Ascending aorta (tissue), 2 donors: Measurements from ENCODE around the gene HOXB13. TPM values are rescaled to one million over a fixed set of nuclear protein-coding genes. Genes with fewer than 3 reads are reported as not detected.
A peak's percentile ranks its signal among the peaks of the same experiment; 100 is the strongest.

ENCODE experiments used
- DNase-seq, 2 donors: peaks; one replicate each; pipeline ENCODE4 v3.0.0-alpha.2; 2019; ENCODE audit warnings: low spot score in 2 of 2
- H3K27ac ChIP-seq, 2 donors: fragments of 200-600 bp; sonication (generic); one replicate each; pipeline ENCODE4 v1.5.1; 2016 to 2017; ENCODE audit warnings: mild to moderate bottlenecking in 1 of 2
- H3K27me3 ChIP-seq: fragments of 200-600 bp; sonication (generic); one replicate; pipeline ENCODE4 v1.5.1; 2017
- H3K36me3 ChIP-seq, 2 donors: fragments of 200-600 bp; sonication (generic); one replicate each; pipeline ENCODE4 v1.5.1; 2016
- H3K4me1 ChIP-seq, 2 donors: fragments of 200-600 bp; sonication (generic); one replicate each; pipeline ENCODE4 v1.5.1; 2016 to 2017; ENCODE audit warnings: mild to moderate bottlenecking in 1 of 2
- H3K4me3 ChIP-seq, 2 donors: fragments of 200-600 bp; sonication (generic); one replicate each; pipeline ENCODE4 v1.5.1; 2016 to 2017; ENCODE audit warnings: mild to moderate bottlenecking in 1 of 2
- H3K9me3 ChIP-seq, 2 donors: fragments of 200-600 bp; sonication (generic); one replicate each; pipeline ENCODE4 v1.5.1; 2016
- intact Hi-C: fragments of 100-400 bp; cut with DNase I; formaldehyde crosslinking; loops from one replicate; pipeline ENCODE4 v1.15.1; 2023
- total RNA-seq: library from RNA; depleted of rRNA; stranded (reverse); fragments of >200 nt; gene quantifications from one replicate; pipeline ENCODE4 v1.1.0, GENCODE V29; 2016
- TF ChIP-seq, protein P1 (sequence below), 3 experiments: fragments of 200-600 bp in 2 of 3; fragments of 450-650 bp in 1 of 3; sonication (generic) in 2 of 3; IDR thresholded peaks; one replicate each; pipeline ENCODE4 v1.5.1; 2016 to 2019; ENCODE audit warnings: antibody characterized with exemption in 3 of 3, mild to moderate bottlenecking in 1 of 3, moderate library complexity in 1 of 3

The HOXB13 gene
- not detected for total RNA-seq

DNA sequence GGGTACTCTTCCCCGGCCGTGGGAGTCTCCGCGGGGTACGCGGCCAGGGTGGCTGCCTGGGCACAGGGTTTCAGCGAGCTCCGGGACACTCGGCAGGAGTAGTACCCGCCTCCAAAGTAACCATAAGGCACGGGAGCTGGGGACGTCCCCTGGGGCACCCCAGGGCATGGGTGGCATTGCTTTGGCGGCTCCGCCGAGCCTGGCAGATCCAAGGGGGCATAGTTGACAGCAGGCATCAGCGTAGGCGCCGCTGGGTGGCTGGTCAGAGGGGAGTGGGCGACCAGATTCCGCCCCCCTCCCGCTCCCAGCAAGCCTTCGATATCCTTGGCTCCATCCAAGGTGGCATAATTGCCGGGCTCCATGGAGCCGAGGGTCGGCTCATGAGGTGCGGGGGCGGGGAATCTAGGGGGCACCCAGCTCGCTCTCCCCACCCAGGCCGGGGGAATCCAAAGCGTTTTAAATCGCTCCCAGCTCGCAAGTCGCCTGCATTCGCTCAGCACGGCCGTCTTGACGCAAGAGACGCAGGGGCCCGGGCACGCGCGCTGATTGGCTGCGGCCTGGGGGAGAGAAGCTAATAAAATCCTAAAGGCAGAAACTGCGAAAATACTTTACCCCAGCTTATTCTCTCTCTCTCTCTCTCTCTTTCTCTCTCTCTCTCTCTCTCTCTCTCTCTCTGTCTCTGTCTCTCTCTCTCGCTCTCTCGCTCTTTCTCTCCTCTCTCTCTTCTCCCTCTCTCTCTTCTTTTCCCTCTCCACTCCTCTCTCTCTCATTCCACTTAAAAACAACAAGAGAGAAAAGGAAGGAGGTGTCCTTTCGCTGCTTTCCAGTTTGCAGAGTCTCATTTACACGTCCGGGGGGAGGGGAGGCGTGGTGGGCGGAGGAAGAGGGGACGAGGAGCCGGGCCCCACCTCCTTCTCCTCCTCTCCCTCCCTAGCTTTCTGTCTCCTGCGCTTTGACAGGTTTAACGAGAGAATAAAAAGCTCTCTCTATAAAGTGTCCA is at the start of gene HOXB13:
Gene HOXB13, minus strand, starts transcription at position 519 of the 1,000 bp plus-strand sequence. Its CDS starts 157 bp downstream, at position 362.
- Histone ChIP-seq H3K36me3 (no peaks in the 10 kb centered on the region), H3K27ac (no peak within 1 kb of the TSS), H3K4me1 (peaks cover 6 to 11% of the 10 kb centered on the region in 2 donors), H3K9me3 (no peaks in the 10 kb centered on the region), H3K4me3 (peak within 1 kb of the TSS; percentile 11 to 31), H3K27me3 (peaks cover 61% of the 10 kb centered on the region)
- TF ChIP-seq, protein P1, sequence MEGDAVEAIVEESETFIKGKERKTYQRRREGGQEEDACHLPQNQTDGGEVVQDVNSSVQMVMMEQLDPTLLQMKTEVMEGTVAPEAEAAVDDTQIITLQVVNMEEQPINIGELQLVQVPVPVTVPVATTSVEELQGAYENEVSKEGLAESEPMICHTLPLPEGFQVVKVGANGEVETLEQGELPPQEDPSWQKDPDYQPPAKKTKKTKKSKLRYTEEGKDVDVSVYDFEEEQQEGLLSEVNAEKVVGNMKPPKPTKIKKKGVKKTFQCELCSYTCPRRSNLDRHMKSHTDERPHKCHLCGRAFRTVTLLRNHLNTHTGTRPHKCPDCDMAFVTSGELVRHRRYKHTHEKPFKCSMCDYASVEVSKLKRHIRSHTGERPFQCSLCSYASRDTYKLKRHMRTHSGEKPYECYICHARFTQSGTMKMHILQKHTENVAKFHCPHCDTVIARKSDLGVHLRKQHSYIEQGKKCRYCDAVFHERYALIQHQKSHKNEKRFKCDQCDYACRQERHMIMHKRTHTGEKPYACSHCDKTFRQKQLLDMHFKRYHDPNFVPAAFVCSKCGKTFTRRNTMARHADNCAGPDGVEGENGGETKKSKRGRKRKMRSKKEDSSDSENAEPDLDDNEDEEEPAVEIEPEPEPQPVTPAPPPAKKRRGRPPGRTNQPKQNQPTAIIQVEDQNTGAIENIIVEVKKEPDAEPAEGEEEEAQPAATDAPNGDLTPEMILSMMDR (IDR thresholded peaks at IDR 0.05) = no peak
- DNase-seq = no peak
- intact Hi-C loops = loop anchor here (5.0 kb wide), 1 partner anchor 269 kb away; the partner anchor contains the start of gene IGF2BP1

DNA sequence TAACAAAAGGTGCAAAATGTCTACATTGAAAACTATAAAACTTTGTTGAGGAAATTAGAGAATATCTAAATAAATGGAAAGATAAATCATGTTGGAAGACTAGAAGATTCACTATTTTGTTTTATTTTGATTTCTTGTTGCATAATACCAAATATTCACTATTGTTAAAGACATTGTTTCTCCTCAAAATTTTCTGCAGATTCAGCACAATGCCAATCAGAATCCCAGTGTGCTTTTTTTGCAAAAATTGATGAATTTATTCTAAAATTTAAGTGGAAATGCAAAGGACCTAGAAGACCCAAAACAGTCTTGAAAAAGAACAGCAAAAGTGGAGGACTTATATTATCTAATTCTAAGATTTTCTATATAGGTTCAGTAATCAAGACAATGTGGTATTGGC is 48.1 kb upstream of the HOXB13 start:
- TF ChIP-seq, protein P1 (IDR thresholded peaks at IDR 0.05) = no peak
- H3K27me3 ChIP-seq = no peaks in the 10 kb centered on the region

DNA sequence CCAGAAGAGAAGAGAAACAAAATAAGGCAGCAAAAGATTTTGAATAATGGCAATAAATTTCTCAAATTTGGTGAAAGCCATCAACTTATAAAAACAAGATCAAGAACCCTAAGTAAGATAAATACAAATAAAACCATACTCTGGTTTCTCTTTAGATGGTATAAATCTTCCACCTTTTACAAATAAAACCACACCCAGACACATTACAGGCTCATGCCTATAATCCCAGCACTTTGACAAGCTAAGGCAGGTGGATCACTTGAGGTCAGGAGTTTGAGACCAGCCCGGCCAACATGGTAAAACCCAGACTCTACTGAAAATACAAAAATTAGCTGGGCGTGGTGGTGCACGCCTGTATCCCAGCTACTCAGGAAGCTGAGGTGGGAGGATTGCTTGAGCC is 44.7 kb upstream of the HOXB13 start:
- Histone ChIP-seq H3K36me3 (no peaks in the 10 kb centered on the region), H3K9me3 (no peaks in the 10 kb centered on the region), H3K27me3 (no peaks in the 10 kb centered on the region), H3K4me3 (no peak overlapping the region), H3K4me1 (no peaks in the 10 kb centered on the region), H3K27ac (no peak overlapping the region)
- TF ChIP-seq, protein P1 (IDR thresholded peaks at IDR 0.05) = no peak
- intact Hi-C loops = no loop called here
- DNase-seq = no peak

More for the DNA sequence above, 48.1 kb upstream of the HOXB13 start:
- H3K9me3 ChIP-seq = peaks cover 0 to 5% of the 10 kb centered on the region in 2 donors
- no peak overlapping the region for H3K27ac ChIP-seq
- H3K4me1 ChIP-seq = no peaks in the 10 kb centered on the region
- no peaks in the 10 kb centered on the region for H3K36me3 ChIP-seq
- DNase-seq = no peak
- H3K4me3 ChIP-seq = no peak overlapping the region
- intact Hi-C loops = no loop called here

DNA sequence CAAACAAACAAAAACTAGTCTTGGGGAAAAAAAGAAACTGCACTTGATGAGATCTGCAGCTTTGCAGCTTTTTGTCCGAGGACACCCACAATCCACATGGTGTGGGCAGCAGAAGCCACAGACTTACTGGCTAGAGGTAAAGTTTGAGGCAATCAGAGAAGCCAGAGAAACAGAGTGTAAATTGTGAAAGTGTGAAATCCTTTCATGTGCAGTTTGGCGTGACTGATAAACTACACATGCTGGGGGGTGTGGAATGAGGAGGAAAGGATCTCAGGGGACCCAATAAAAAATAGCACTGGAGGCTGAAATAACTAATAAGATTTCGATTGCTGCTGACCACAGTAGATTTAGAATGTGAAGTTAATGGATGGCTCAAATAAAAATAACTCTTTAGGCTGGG is 42.4 kb upstream of the HOXB13 start:
- H3K4me1 ChIP-seq = no peaks in the 10 kb centered on the region
- intact Hi-C loops = no loop called here
- no peaks in the 10 kb centered on the region for H3K36me3 ChIP-seq
- TF ChIP-seq, protein P1 (IDR thresholded peaks at IDR 0.05) = no peak
- H3K9me3 ChIP-seq = no peaks in the 10 kb centered on the region
- H3K4me3 ChIP-seq = no peak overlapping the region
- DNase-seq = no peak
- no peak overlapping the region for H3K27ac ChIP-seq
- no peaks in the 10 kb centered on the region for H3K27me3 ChIP-seq

DNA sequence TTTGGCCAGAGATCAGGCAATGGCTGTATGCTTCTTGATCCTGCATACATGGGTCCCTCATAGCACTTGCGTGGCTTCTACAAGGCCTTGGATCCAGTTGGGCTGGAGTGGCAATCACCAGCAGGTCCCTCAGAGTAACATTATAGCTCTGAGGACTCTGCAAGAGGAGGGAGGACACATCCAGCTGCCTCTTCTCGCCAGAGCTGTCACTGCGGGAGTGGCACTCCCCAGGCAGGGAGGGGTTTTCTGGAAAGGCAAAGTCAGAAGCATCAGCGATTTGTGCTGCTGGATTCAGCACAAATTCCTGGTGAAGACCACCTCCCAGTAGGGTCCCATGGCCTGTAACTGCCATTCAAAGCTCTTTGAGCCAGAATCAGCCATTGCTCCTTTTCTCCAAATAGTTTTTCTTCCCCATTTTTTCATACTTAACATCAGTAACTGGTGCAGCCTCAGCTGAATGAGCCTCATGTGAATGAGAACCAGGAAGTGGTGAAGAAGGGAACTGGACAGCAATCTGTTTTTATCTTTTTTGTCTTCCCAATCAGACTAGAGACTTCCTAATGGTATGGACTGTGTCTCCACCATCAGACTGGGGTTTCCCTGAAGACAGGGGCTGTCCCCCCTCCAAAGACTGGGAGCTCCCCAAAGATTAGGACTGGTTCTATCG is 40.6 kb upstream of the HOXB13 start:
- no peak overlapping the region for H3K4me3 ChIP-seq
- DNase-seq = no peak

More for the DNA sequence above, 40.6 kb upstream of the HOXB13 start:
- intact Hi-C loops = no loop called here
- no peaks in the 10 kb centered on the region for H3K27me3 ChIP-seq
- H3K27ac ChIP-seq = no peak overlapping the region
- no peaks in the 10 kb centered on the region for H3K9me3 ChIP-seq
- no peaks in the 10 kb centered on the region for H3K36me3 ChIP-seq
- no peaks in the 10 kb centered on the region for H3K4me1 ChIP-seq
- TF ChIP-seq, protein P1 (IDR thresholded peaks at IDR 0.05) = no peak
